ENCODE results near the gene CCDC148.
"Not testable (repeated sequence)": the region's sequence is repeated elsewhere in the genome, so short reads cannot be mapped to it uniquely, and the experiment has no call there.

The CCDC148 gene

DNA sequence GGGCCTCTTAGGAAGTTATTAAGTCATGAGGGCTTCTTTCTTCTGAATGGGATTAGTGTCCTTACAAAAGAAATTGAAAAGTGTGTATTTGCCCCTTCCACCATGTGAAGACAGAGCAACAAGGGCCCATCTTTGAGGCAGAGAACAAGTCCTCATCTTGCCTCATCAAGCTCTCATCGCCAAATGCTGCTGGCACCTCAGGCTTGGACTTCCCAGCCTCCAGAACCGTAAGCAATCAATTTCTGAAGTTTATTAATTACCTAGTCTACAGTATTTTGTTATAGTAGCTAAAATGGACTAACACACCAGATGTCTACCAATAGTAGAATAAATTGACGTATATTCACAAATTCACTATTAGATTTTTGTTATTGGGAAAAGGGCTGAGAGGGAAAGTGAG lies 74.6 kb downstream of the CCDC148 start:
- no peak for TF ChIP-seq POLR2A (IDR thresholded peaks at IDR 0.05; ENCODE audit: low read length)
- TF ChIP-seq GATA1 (IDR thresholded peaks at IDR 0.05; ENCODE audit: low read depth, low read length), result no peak
- DNase-seq, result no peak

DNA sequence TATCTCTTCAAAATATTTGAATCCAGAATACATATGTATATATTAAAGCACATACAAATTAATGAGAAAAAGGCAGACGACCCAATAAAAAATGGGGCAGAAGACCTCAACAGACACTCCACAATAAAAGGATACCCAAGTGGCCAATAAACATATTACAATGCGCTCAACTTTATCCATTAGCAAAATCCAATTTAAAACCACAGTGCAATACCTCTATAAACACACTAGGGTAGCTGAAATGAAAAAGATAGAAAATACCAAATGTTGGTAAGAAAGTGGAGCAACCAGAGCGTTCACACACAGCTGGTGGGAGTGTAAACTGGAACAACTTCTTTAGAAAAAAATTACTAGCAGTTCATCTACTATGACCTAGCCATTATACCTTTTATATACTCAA lies 75.3 kb downstream of the CCDC148 start:
- DNase-seq, result no peak
- TF ChIP-seq GATA1 (IDR thresholded peaks at IDR 0.05; ENCODE audit: low read depth, low read length), result no peak
- TF ChIP-seq POLR2A (IDR thresholded peaks at IDR 0.05; ENCODE audit: low read length), result no peak

DNA sequence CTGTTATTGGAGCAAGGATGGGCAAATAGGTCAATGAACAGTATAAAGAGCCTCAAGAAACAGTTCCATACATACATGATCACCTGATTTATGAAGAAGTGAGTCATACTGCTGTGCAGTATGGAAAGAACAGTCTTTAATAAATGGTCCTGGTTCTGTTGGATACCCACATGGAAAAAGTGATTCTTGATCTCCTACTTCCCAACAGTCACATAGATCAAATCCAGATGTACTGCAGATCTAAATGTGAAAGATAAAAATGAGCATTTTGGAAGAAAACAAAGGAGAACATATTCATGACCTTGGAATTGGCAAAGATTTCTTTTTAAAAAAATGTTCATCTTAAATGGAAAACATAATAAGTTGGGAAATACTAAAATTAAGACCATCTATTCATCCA lies 75.8 kb downstream of the CCDC148 start:
- TF ChIP-seq GATA1 (IDR thresholded peaks at IDR 0.05; ENCODE audit: low read depth, low read length), result no peak
- TF ChIP-seq POLR2A (IDR thresholded peaks at IDR 0.05; ENCODE audit: low read length), result no peak
- DNase-seq, result no peak

- no peak for TF ChIP-seq GATA1 (IDR thresholded peaks at IDR 0.05; ENCODE audit: low read depth, low read length)
- no peak for TF ChIP-seq POLR2A (IDR thresholded peaks at IDR 0.05; ENCODE audit: low read length)
- no peak for DNase-seq
Observed at GRCh38 chr2:158378926-158379325, 77.6 kb downstream of the CCDC148 start.

DNA sequence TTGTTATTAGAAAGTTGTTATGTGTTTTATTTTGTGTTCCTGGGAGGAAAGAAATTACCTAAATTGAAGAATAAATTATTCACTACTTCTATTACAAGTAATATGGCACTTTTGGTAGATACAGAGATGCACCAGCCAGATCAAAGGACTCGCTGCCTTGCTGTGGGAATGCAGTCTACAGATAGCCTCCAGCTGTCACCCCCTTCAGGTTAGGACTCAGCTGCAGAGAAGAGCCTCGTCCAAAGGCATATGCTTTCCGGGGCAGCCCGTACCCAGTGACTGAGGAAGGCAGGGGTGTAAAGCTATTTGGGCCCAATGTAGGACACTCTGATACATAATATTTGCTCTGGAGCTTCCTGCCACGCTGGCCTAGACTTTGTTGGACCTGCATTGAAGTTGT lies 90.2 kb downstream of the CCDC148 start:
- TF ChIP-seq GATA1 (IDR thresholded peaks at IDR 0.05; ENCODE audit: low read depth, low read length), result no peak
- TF ChIP-seq POLR2A (IDR thresholded peaks at IDR 0.05; ENCODE audit: low read length), result no peak
- no peak for DNase-seq

GRCh38 chr2:158359846-158360245 lies 96.7 kb downstream of the CCDC148 start:
- TF ChIP-seq POLR2A (IDR thresholded peaks at IDR 0.05; ENCODE audit: low read length), result no peak
- no peak for TF ChIP-seq GATA1 (IDR thresholded peaks at IDR 0.05; ENCODE audit: low read depth, low read length)
- DNase-seq, result no peak

GRCh38 chr2:158357699-158358098 lies 98.9 kb downstream of the CCDC148 start:
- no peak for DNase-seq
- TF ChIP-seq GATA1 (IDR thresholded peaks at IDR 0.05; ENCODE audit: low read depth, low read length), result no peak
- no peak for TF ChIP-seq POLR2A (IDR thresholded peaks at IDR 0.05; ENCODE audit: low read length)

- DNase-seq, result no peak
- TF ChIP-seq POLR2A (IDR thresholded peaks at IDR 0.05; ENCODE audit: low read length) (no peak), GATA1 (IDR thresholded peaks at IDR 0.05; ENCODE audit: low read depth, low read length) (no peak)
Observed at GRCh38 chr2:158357122-158357521, 99.4 kb downstream of the CCDC148 start.

DNA sequence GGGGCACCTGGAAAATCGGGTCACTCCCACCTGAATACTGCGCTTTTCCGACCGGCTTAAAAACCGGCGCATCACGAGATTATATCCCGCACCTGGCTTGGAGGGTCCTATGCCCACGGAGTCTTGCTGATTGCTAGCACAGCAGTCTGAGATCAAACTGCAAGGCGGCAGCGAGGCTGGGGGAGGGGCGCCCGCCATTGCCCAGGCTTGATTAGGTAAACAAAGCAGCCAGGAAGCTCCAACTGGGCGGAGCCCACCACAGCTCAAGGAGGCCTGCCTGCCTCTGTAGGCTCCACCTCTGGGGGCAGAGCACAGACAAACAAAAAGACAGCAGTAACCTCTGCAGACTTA lies 105.1 kb downstream of the CCDC148 start:
- not testable (repeated sequence) for DNase-seq

DNA sequence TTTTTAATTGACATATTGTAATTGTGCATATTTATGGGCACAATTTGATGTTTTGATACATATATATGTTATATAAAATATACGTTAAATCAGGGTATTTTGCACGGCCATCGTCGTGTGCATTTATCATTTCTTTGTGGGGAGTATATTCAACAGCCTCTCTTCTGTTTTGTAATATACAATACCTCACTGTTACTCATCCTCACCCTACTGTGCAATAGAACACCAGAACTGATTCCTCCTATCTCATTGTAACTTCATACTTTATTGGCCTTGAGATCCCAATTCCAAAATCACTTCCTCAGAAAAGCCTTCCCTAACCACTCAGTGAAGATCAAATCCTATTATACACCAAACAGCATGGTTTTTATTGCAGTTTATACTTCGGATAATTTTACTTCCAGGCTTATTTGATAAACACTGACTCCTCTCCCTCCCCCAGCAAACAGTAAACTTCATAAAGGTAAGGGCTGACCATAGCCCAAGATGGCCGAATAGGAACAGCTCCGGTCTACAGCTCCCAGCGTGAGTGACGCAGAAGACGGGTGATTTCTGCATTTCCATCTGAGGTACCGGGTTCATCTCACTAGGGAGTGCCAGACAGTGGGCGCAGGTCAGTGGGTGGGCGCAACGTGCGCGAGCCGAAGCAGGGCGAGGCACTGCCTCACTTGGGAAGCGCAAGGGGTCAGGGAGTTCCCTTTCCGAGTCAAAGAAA lies 105.6 kb downstream of the CCDC148 start:
- DNase-seq, result not testable (repeated sequence)

- TF ChIP-seq POLR2A (IDR thresholded peaks at IDR 0.05; ENCODE audit: low read length) (no peak), GATA1 (IDR thresholded peaks at IDR 0.05; ENCODE audit: low read depth, low read length) (no peak)
- DNase-seq, result no peak
Observed at GRCh38 chr2:158346032-158346431, 110.5 kb downstream of the CCDC148 start.

DNA sequence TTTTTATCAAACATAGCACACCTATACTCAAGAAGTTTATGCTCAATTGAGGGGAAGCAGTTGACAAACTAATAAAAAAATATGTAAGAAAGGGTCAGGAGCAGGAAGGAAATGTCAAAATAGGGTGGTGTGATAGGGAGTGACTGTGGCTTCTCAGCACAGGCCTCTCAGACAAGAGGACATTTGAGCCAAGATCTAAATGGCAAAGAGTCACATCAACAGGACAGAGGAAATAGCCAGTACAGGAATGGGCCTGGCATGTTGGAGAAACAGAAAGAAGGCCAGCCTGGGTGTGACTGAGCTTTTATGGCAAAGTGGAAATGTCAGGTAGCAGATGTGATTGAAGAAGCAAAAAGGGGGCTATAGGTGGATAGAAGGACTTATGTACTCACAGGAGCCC lies 117.0 kb downstream of the CCDC148 start:
- TF ChIP-seq POLR2A (IDR thresholded peaks at IDR 0.05; ENCODE audit: low read length), result no peak
- no peak for TF ChIP-seq GATA1 (IDR thresholded peaks at IDR 0.05; ENCODE audit: low read depth, low read length)
- no peak for DNase-seq

DNA sequence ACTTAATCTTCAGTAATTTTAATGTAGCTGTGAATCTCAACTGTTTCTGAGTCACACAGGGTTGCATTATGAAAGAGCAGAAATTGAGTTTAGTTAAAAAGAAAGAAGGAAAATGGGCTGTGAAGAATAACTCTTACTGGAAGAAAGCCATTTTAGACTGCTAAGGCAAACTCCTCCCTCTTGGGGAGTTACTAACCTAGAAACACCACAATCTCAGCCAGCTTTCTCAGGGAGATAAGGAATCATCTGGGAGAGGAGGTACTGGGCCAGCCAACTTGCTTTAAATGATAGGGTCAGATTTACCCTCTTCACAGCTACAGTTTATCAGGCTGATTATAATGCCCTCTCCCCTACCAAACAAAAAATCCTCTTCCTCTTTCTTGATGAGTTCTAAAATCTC lies 119.5 kb downstream of the CCDC148 start:
- TF ChIP-seq GATA1 (IDR thresholded peaks at IDR 0.05; ENCODE audit: low read depth, low read length), result no peak
- TF ChIP-seq POLR2A (IDR thresholded peaks at IDR 0.05; ENCODE audit: low read length), result no peak
- DNase-seq, result no peak

- DNase-seq, result not testable (repeated sequence)
Observed at GRCh38 chr2:158331799-158332198, 124.8 kb downstream of the CCDC148 start.

- no peak for TF ChIP-seq GATA1 (IDR thresholded peaks at IDR 0.05; ENCODE audit: low read depth, low read length)
- no peak for TF ChIP-seq POLR2A (IDR thresholded peaks at IDR 0.05; ENCODE audit: low read length)
- no peak for DNase-seq
Observed at GRCh38 chr2:158325782-158326340, 130.7 kb downstream of the CCDC148 start.

All from erythroblast (primary cell).